Stimulated activated CD4-positive, alpha-beta T cell treated with anti-CD3 and anti-CD28 coated beads, Interleukin-2, amount 100 ng/mL, for 48 hours (primary cell): ENCODE data around the gene DIPK1B.

Source experiments
- DNase-seq, 2 donors: peaks; one replicate each; pipeline ENCODE4 v3.0.0-alpha.2; 2020

The DIPK1B gene

GRCh38 chr9:136711751-136712689 lies at the start of gene DIPK1B:
Gene DIPK1B, plus strand, starts transcription at chr9:136712572. Its CDS starts 94 bp downstream, at chr9:136712666.
- DNase-seq, result no peak

GRCh38 chr9:136662656-136663581 lies 49.5 kb upstream of the DIPK1B start, which contains the start of gene EGFL7:
Gene EGFL7, plus strand, starts transcription at chr9:136662916. Its CDS starts 5,367 bp downstream, at chr9:136668283.
- DNase-seq, result no peak

GRCh38 chr9:136664000-136664915 lies 48.1 kb upstream of the DIPK1B start:
- DNase-seq, result no peak

- DNase-seq, result peak in 1 of 2 donors; percentile 30
These were observed 47.2 kb upstream of the DIPK1B start for GRCh38 chr9:136665111-136665703.

GRCh38 chr9:136665704-136666371 lies 46.5 kb upstream of the DIPK1B start:
- no peak for DNase-seq

- DNase-seq, result no peak
These were observed 45.8 kb upstream of the DIPK1B start for GRCh38 chr9:136666372-136667213.

GRCh38 chr9:136667214-136667939 lies 45.0 kb upstream of the DIPK1B start:
- DNase-seq, result no peak

- no peak for DNase-seq
These were observed 44.2 kb upstream of the DIPK1B start for GRCh38 chr9:136667940-136668760.

- no peak for DNase-seq
These were observed 43.2 kb upstream of the DIPK1B start for GRCh38 chr9:136668983-136669790.

- DNase-seq, result no peak
These were observed 42.4 kb upstream of the DIPK1B start for GRCh38 chr9:136669791-136670464.

- DNase-seq, result no peak
These were observed 41.7 kb upstream of the DIPK1B start for GRCh38 chr9:136670576-136671253.

GRCh38 chr9:136671254-136671614 lies 41.1 kb upstream of the DIPK1B start:
- no peak for DNase-seq

- DNase-seq, result peak; percentile 43 to 54
These were observed 40.5 kb upstream of the DIPK1B start for GRCh38 chr9:136671646-136672430.

GRCh38 chr9:136672431-136673087 lies 39.8 kb upstream of the DIPK1B start:
- no peak for DNase-seq
